Omental fat pad (tissue), 4 donors: ENCODE results near the gene KLHL29. TPM values are rescaled to one million over a fixed set of nuclear protein-coding genes. Genes with fewer than 3 reads are reported as not detected.

ENCODE experiments used
- ATAC-seq: fragments of 150-250 bp; one replicate; pipeline ENCODE4 v1.9.1; 2016; ENCODE audit warnings: mild to moderate bottlenecking, moderate library complexity; ENCODE audit not compliant: low FRiP score
- DNase-seq: peaks from one replicate; pipeline ENCODE4 v3.0.0-alpha.2; 2019; ENCODE audit warnings: low spot score
- total RNA-seq, 4 donors: library from RNA; depleted of rRNA; stranded (reverse); fragments of >200 nt; gene quantifications; one replicate each; pipeline ENCODE4 v1.1.0, GENCODE V29; 2016
- TF ChIP-seq, protein P1 (sequence below), 3 donors: fragments of 450-650 bp; IDR thresholded peaks; one replicate each; pipeline ENCODE4 v1.5.1; 2016 to 2017; ENCODE audit warnings: antibody characterized with exemption in 3 of 3, mild to moderate bottlenecking in 3 of 3, moderate library complexity in 2 of 3

The KLHL29 gene
- total RNA-seq, 4 donors from 2014 or later = 4.0 to 19.5 (median 12.7) TPM

GRCh38 chr2:23697256-23698075 lies 312.5 kb downstream of the KLHL29 start:
- DNase-seq = no peak
- TF ChIP-seq, protein P1, sequence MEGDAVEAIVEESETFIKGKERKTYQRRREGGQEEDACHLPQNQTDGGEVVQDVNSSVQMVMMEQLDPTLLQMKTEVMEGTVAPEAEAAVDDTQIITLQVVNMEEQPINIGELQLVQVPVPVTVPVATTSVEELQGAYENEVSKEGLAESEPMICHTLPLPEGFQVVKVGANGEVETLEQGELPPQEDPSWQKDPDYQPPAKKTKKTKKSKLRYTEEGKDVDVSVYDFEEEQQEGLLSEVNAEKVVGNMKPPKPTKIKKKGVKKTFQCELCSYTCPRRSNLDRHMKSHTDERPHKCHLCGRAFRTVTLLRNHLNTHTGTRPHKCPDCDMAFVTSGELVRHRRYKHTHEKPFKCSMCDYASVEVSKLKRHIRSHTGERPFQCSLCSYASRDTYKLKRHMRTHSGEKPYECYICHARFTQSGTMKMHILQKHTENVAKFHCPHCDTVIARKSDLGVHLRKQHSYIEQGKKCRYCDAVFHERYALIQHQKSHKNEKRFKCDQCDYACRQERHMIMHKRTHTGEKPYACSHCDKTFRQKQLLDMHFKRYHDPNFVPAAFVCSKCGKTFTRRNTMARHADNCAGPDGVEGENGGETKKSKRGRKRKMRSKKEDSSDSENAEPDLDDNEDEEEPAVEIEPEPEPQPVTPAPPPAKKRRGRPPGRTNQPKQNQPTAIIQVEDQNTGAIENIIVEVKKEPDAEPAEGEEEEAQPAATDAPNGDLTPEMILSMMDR (IDR thresholded peaks at IDR 0.05) = no peak
- no peak for ATAC-seq

DNA sequence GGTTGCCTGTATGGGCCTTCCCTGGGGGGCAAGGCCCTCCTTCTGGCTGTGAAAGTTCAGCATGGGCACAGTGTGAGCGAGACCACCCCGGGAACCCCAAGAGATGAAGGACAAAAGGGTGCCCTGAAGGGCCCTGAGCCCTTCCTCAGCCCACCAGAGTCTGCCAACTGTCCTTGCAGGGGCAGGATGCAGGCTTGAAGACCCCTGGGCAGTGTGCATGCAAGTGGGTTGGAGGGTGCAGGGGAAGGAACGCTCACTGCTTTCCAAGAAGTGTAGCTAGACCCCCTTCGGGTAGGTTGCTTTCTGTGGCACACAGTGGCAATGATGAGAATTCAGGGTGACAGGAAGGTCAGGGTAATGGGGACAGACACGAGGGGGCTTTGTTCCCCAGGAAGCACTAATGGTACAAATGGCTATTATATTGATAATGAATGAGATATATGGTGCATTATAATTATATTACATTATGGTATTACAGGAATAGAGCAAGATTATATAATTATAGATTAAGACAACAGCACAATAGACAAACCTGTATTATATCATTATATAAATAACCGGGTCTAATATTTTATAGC lies 313.2 kb downstream of the KLHL29 start:
- ATAC-seq = no peak
- TF ChIP-seq, protein P1 (IDR thresholded peaks at IDR 0.05) = no peak
- DNase-seq = no peak

GRCh38 chr2:23698721-23699579 lies 314.0 kb downstream of the KLHL29 start:
- TF ChIP-seq, protein P1 (IDR thresholded peaks at IDR 0.05) = no peak
- DNase-seq = no peak
- no peak for ATAC-seq

DNA sequence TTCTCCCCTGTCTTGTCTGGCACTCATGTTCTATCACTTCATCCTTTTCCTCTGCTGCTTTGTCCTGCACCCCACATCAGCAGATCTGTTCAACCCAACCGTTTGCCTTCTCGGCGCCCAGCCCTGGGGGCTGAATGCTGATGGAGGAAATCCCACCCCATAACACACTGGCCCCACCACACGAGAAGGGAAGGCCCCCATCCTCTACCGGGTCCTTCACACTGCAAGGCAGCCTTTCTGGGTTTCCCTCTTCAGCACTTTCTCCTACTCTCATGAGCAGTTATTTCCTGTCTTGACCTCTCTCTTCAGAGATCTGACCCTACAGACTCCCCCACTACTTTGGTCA lies 314.6 kb downstream of the KLHL29 start:
- ATAC-seq (no peak), DNase-seq (no peak)
- TF ChIP-seq, protein P1 (IDR thresholded peaks at IDR 0.05) = no peak

DNA sequence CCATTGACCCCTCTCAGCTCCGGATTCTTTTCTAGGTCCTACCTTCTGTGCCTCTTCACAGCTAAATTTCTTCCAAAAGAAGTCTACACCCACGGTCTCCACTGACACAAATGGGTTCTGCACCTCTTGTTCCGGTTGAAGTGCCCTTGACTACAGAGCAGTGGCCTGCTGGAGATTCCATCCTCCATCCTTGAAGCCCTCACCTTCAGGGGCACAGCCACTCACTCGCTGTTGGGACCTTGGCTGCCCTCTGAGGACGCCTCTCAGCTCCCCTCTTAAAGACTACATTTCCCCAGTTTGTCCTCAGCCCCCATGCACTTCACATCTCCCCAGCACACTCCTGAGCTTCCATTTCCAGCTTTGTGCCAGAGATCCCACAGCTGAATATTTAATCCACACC lies 315.6 kb downstream of the KLHL29 start:
- DNase-seq = no peak
- no peak for ATAC-seq
- TF ChIP-seq, protein P1 (IDR thresholded peaks at IDR 0.05) = no peak

DNA sequence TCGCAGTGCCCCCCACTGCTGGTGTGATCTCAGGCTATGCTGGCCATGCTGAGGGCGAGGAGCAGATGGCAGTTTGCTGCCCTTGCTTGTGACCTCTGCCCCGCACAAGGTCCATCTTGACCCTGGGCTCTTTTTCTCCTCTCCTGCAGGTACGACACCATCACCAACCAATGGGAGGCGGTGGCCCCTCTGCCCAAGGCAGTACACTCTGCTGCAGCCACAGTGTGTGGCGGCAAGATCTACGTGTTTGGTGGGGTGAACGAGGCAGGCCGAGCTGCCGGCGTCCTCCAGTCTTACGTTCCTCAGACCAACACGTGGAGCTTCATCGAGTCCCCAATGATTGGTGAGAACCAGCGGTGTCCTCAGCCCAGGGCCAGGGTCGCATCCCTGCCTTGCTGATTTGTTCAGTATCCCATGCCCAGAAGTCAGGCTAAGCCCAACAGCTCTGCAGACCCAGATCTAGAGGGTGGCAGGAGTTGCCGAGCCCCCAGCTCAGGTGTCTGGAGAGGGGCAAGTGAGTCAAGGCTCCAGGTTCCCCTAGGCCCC lies 318.1 kb downstream of the KLHL29 start:
- no peak for ATAC-seq
- TF ChIP-seq, protein P1 (IDR thresholded peaks at IDR 0.05) = no peak
- DNase-seq = no peak
